Urothelium cell line (cell line): Measurements from ENCODE around the gene SPRR1B.
A peak's percentile ranks its signal among the peaks of the same experiment; 100 is the strongest.
"Not testable (repeated sequence)": the region's sequence is repeated elsewhere in the genome, so short reads cannot be mapped to it uniquely, and the experiment has no call there.

Experiments used
- DNase-seq: peaks from one replicate; pipeline ENCODE4 v3.0.0; 2011; ENCODE audit warnings: low spot score, mixed read lengths
- FAIRE-seq: peaks from 2 replicates; lab custom pipeline; 2011; peaks lifted over from hg19 to GRCh38; lab: Jason Lieb, UNC

The SPRR1B gene

DNA sequence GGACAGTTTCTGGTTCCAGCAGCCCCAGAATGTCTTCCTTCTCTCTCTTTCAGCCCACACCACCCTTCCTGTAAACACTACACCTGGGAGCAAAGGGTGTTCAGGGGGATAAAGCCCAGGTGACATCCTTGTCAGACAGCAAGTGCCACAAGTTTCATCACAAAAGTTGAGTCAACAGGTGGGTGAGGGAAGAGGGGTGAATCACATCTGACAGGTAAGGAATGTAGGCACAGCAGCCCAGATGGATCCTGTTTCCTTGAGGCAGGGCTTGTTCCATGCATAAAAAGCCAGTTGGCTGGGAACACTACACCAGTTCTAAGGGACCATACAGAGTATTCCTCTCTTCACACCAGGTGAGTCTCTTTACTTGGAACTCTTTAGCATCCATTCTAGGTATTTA is at the start of gene SPRR1B:
TSS of gene SPRR1B (plus strand) at position 309 of the 400 bp plus-strand sequence. CDS start 1,143 bp downstream, outside the sequence.
- DNase-seq = no peak
- no peak for FAIRE-seq

DNA sequence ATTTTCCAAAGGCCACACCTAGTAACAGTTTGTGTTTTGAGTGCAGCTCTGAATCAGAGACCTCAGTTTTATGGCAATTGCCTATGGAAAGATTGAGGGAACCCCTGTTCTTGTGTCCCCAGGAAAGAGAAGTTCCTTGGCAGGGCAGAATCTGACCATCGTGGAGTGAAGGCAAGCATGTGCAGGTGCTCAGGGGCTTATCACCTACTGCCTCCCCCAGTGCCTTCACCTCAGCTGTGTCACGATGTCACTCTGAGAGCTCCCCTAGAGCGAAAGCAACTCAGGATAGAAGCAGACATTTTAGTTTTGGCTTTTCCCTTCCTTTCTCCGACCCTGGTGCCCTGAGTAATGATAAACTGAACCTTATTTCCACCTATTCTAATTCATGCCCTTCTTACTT is 48.9 kb upstream of the SPRR1B start:
- DNase-seq = no peak
- no peak for FAIRE-seq

DNA sequence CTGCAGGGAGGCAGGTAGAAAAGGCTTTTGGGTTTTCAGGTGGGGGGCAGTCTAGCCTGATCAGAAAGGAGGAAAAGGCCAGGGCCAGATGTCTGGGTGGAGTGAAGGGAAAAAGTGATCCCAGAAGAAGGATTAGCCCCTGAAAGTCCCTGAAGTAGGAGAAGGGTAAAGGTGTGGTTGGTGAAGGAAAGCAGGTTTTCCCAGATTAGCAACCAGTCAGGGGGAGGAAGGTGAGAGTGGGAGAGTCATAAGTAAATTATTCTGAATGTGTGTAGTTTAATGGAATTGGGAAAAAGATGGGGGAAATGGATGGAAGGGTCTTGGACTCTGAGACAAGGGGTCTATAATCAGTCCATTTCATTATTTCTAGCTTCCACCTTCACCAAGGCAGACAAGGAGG is 47.8 kb upstream of the SPRR1B start:
- DNase-seq = no peak
- no peak for FAIRE-seq

GRCh38 chr1:152983743-152984142 is 47.3 kb upstream of the SPRR1B start, which contains the start of gene SPRR1A:
SPRR1A (plus strand) TSS chr1:152984081; CDS start chr1:152985231, 1,150 bp downstream.
- no peak for DNase-seq
- FAIRE-seq = no peak

DNA sequence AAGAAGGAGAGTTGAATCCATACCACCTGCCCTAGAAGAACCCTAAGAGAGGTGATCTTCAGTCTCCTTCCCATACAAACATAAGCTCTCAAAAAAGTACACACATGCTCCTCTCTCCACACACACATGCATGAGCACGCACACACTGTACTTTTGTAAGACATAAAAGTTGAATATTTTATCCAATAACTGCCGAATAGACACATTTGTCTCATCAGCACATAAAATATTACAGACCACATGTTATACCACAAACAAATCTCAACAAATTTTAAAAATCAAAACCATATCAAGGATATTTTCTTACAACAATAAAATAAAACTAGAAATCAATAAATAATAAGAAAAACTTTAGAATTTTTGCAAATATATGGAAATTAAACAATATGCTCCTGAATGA is 44.4 kb upstream of the SPRR1B start:
- FAIRE-seq = no peak
- DNase-seq = no peak

- DNase-seq (no peak), FAIRE-seq (peak; percentile 32)
Observed at GRCh38 chr1:152993186-152993585, 37.8 kb upstream of the SPRR1B start.

DNA sequence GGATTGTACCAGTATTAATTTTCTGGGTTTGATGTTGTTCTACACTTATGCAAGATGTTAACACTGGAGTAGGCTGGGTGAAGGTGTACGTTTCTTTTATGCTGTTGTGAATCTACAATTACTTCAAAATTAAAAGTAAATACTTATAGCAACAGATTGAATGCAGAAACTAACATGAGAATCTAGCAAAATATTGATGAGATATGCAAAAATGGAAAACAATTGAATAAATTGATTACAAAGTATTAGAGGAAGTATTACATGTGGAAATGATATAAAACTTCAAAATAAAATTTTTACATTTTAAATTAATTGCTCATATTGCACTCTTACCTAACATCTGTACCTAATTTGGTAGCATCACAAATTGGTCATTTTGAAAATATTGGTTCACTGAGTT is 35.2 kb upstream of the SPRR1B start:
- DNase-seq (no peak), FAIRE-seq (no peak)

- no peak for DNase-seq
- FAIRE-seq = no peak
Observed at GRCh38 chr1:152996633-152997400, 34.2 kb upstream of the SPRR1B start.

DNA sequence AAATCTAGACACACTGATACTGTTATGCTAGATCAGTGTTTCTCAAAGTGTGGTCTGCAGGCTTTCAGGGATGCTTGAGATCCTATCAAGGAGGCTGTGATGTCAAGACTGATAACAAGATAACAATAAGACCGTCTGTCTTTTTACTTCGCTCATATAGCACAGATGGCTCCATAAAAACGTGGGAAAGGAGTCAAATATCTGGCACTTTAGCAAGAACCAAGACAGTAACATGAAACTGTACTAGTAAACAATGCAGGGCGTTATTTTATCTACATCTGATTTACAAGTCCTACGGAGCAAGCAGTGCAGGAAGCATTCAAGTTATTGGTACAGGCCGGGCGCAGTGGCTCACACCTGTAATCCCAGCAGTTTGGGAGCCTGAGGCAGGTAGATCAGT is 33.1 kb upstream of the SPRR1B start:
- no peak for FAIRE-seq
- no peak for DNase-seq

- no peak for FAIRE-seq
- no peak for DNase-seq
Observed at GRCh38 chr1:152998476-152998875, 32.5 kb upstream of the SPRR1B start.

DNA sequence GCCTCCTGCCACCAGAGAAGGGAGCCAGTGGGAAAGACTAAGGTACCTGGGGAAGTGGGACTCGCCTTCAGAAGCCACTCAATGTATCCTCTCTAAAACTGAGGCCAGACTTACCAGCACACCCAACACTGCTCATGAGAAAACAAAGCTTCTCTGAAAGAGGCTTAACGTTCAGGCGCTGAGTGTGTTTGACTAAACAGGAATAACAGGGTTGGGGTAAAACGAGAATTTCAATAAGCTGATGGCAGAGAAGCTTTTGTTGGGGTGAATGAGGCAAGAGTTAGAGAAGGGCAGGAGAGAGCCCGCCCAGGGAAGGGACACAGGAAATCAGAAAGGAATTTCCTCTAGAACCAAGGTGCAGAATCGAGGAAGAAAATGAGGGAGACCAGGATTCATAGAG is 31.2 kb upstream of the SPRR1B start:
- FAIRE-seq (no peak), DNase-seq (no peak)

DNA sequence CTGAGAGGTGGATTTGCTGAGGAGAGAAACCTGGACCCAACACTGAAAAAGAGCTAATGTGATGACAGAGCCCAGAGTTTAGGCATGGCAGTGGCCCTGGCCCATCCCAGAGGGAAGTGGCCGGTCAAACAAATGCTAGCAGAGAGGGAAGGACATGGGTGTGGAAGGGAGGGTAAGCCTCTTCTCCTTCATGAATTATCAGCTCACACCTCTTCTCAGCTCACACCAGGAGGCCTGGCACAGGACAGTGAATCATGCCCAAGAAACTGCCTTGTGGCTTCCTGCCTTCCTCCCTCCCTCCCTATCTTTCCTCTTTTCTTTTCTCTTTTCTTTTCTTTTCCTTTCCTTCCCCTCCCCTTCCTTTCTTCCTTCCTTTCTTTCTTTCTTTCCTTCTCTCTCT is 30.7 kb upstream of the SPRR1B start:
- no peak for FAIRE-seq
- no peak for DNase-seq

- FAIRE-seq (no peak), DNase-seq (no peak)
Observed at GRCh38 chr1:153001382-153001781, 29.6 kb upstream of the SPRR1B start, which contains the start of gene SPRR3. SPRR3 (plus strand) TSS chr1:153001749; CDS start chr1:153003021, 1,272 bp downstream.

DNA sequence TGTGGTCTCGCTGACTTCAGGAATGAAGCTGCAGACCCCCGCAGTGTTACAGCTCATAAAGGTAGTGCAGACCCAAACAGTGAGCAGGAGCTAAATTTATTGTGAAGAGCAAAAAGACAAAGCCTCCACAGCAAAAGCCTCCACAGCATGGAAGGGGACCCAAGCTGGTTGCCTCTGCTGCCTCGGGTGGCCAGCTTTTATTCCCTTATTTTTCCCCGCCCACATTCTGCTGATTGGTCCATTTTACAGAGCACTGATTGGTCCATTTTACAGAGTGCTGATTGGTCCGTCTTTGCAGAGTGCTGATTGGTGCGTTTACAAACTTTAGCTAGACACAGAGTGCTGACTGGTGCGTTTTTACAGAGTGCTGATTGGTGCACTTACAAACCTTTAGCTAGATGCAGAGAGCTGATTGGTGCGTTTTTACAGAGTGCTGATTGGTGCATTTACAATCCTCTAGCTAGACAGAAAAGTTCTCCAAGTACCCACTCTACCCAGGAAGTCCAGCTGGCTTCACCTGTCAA is 19.7 kb upstream of the SPRR1B start:
- not testable (repeated sequence) for DNase-seq, FAIRE-seq

GRCh38 chr1:153021829-153022228 is 9.2 kb upstream of the SPRR1B start:
- FAIRE-seq, DNase-seq: not testable (repeated sequence)

DNA sequence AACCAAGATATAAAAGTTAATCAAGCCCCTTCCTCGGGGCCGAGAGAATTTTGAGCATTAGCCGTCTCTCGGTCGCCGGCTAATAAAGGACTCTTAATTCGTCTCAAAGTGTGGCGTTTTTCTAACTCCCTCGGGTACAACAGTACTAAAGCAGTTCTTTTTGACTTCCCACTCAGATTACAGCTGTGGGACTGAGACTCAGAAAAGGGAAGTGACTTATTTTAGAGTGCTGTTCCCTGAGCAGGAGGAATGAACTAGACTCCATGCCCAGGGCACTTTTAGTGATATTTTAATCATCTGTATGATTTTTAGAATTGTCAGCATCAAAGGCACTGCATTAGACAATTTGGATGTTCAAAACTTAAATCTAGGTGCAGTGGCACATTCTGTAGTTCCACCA is 8.7 kb upstream of the SPRR1B start:
- FAIRE-seq, DNase-seq: not testable (repeated sequence)

GRCh38 chr1:153023109-153023508 is 7.9 kb upstream of the SPRR1B start:
- no peak for DNase-seq
- no peak for FAIRE-seq

DNA sequence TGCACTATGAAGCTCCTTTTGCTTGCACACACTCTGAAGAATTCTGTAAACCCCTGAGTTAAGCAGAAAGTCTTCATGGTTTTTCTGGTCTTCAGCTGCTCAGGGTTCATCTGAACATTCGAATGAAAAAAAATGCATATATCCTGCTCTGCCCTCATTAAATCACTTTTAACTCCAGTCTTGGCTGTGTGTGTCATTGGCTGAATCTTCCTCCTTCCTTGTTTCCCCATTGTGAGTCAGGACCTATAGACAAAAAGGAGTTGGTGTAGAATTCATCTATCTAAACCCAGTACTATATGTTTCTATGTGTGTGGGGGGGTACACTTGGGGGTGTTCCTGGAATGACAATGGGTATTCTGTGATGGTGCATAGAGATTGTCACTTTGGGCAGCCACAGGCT is 6.6 kb upstream of the SPRR1B start:
- DNase-seq (no peak), FAIRE-seq (no peak)

DNA sequence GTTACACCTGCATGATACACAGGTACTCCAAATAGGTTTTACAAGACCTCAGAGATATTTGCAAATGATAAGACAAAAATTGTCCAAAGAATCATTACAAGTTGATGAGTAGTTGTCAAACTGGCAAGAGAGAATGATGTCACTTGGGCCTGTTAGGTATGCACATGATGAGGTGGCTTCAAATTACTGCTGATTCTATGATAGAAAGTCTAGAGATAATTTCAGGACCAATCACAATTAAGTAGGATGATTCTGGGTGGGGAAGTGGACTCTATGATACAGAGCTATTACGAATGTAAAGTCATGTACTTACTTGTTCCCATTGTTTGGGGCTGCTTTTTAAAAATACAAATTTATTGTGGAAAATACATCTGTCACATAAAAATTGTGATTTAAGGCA is 5.2 kb upstream of the SPRR1B start:
- DNase-seq = no peak
- FAIRE-seq = no peak

DNA sequence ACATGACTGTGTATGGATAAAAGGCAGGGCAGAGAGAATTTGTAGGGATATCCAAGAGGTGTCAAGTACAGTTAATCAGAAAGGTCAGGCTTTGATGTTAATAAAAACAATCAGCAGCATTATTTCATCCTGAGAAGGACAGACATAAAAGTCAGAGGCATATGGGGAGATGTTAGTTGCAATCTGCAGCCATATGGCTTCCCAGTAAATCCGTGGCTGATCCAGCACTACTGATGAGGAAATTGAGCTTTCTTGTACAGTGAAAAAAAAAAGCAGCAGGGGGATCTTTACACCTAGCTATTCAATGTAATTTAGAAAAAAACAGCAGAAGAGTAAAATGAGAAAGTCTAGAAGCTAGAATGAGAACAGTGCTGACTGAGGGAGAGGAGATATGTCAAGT is 2.2 kb upstream of the SPRR1B start:
- FAIRE-seq = no peak
- DNase-seq = no peak

DNA sequence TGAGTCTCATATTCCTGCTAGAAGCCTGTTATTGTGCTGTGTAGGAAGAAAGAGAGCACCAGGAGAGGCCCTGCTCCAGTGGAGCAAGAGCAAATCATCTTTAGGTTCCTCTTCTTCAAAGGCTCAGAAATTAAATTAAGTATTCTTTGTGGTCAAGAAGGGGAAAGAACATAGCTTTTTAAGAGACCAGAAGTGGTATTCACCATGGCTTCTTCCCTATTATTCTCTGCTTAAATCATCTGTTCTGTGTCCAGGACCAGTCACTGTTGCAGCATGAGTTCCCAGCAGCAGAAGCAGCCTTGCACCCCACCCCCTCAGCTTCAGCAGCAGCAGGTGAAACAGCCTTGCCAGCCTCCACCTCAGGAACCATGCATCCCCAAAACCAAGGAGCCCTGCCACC is 1.1 kb downstream of the SPRR1B start:
- DNase-seq (no peak), FAIRE-seq (no peak)

DNA sequence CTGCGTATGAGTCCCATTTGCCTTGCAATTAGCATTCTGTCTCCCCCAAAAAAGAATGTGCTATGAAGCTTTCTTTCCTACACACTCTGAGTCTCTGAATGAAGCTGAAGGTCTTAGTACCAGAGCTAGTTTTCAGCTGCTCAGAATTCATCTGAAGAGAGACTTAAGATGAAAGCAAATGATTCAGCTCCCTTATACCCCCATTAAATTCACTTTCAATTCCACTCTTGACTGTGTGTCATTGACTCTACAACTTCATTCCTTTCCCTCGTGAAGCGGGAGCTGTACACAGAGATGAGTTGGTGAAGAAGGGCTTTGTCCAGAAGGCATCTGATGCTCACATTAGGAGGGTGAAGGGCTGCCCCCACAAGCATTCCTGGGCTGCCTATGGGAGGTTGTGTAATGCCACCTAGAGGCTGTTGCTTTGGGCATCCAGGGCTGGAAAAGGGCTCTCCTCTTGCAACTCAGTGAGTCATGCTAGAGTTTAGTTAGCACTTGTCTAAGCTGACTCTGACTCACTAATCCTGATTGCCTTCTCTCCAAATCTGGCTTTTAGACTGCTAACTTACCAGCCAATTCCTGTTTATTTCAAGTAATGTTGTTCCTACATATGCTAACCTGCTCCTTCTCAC is 1.8 kb downstream of the SPRR1B start:
- DNase-seq = peak; percentile 80
- FAIRE-seq = no peak
